HL-60/S4 (cell line): Measurements from ENCODE around the gene MRPL33.

ENCODE experiments used
- in situ Hi-C: fragments of 300-500 bp; cut with MboI; formaldehyde crosslinking; loops from 2 replicates; pipeline ENCODE4 v1.14.3; 2022; ENCODE audit warnings: low sequenced_read_pairs

Gene MRPL33

DNA sequence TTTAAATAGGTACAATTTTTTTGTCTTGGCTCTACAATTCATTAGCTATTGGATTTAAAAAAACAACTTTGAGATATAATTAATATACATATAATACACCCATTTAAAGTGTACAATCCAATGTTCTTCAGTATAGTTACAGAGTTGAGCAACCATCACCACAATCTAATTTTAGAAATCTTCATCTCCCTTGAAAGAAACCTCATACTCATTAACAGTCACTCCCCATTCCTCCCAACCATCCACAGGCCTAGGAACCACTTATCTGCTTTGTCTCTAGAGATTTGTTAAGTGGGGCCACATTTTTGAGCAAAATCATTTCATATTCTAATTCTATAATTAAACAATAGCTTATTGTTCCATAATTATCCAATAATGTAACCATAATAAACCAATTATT is 32.6 kb downstream of the MRPL33 start:
- in situ Hi-C loops: no loop called here

DNA sequence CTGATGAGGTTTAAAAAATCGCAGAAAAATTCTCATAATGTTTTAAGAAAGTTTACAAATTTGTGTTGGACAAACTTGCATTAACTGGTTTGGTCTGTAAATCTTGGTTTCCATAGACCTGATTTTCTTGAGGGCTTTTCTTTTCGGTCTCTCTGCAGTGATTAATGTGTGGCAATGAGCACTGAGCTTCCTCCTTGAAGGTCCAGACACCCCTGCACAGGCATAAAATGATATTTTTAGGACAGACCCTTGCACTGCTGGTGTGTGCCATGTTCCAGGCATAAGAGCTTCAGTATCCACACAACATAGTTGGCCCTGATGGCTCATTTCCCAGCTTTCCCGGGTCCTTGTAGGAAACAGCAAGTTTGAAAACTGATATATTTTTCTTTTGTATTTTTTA is 33.7 kb downstream of the MRPL33 start:
- in situ Hi-C loops: no loop called here

DNA sequence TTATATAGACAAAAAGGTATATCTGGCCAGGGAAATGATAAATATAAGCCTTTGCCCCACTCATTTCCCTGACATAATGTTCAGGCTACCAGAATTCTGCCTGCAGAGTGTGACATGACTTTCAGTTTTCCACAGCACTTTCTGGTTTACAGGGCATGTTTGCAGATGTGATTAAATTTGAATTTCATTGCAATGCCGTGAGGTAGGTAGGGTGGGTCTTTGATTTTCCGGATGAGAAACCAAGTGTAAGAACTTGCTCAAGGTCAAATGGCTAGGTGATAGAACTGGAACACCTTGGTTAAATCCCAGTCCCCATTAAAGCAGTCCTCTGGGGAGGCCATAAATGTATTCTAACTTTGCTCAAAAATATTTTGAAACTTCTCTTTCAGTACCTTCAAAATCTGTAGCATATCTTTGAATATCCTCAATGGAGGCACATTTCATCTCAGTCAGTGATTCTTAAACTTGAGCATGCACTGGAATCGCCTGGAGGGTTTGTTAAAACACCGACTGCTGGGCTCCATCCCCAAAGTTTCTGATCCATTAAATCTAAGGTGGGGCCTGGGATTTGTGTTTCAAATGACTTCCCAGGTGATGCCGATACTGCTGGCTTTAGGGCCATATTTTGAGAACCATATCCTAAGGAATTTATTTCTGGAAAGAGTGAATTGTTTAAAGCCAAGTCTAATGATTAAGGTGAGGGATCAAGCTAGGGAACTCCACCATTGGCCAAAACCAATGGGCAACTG is 35.0 kb downstream of the MRPL33 start:
- in situ Hi-C loops: no loop called here

DNA sequence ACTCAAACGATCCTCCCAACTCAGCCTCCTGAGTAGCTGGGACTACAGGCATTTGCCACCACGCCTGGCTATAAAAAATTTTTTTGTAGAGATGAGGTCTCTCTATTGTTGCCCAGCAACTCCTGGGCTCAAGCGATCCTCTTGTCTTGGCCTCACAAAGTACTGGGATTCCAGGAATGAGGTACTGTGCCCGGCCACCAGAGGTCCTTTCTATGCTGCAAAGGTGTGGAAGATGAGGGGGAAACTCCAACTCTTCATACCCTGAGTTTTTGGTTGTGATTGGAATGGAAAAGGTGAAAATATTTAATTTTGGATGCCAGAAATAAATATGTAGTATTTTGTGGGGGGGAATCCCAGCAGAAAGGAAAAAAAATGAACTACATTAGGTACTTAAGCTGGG is 36.0 kb downstream of the MRPL33 start:
- in situ Hi-C loops: no loop called here

DNA sequence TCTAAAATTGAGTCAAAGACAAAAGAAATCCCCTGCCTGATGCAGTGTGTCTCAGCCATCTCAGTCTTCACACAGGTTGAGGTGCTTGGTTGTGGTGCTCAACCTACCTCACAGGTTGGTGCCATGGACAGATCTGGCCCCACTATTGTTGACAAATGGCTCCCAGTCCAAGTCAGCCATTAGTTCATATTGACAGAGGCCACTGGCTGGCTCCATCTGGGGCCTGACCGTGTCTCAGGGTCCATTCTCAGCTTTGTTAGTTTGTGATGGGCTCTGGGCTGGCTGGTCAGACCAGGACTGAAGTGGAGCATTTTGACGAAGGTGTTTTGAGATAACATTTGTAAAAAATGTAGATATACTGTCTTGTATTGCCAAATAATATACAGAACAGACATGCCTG is 36.9 kb downstream of the MRPL33 start:
- in situ Hi-C loops: no loop called here

DNA sequence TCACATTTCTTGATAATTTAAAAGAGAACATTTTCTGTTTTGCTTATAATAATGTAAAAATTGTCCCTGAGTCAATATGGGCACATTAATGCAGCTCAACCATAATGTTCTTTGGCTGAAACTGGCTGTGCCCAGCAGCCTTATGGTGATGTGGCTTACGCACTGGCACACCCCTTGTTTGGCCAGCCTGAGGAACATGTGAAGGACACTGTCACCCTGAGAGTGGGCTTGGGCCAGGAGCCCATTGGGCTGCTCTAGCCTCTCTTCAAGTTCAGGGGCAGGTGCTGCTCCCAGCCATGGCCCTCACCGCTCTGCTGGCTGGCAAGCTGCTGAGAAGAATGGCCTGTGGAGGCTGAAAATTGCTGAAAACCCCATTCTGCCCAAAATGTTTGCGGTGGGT is 37.5 kb downstream of the MRPL33 start:
- in situ Hi-C loops: no loop called here

DNA sequence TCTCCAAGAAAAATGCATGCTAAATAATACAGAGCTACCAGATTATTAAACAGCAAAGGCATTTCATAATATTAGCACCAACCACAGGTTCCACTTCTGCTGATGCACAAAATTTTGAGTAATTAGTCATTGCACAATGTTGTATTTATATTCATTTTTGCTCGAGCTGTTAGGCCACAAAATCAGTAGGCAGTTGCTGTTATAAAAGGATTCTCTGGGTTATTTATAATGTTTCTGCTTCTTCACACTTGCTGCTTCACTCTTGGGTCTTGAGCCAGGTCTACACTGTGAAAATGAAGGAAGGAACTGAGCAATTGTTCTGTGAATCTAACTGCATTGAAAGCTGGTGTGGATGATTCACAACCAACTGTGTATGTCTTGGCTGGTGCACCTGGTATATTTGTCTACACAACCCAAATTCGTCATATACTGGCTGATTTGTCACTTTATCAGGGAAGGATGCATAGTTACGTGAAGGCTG is 38.3 kb downstream of the MRPL33 start:
- in situ Hi-C loops: no loop called here

DNA sequence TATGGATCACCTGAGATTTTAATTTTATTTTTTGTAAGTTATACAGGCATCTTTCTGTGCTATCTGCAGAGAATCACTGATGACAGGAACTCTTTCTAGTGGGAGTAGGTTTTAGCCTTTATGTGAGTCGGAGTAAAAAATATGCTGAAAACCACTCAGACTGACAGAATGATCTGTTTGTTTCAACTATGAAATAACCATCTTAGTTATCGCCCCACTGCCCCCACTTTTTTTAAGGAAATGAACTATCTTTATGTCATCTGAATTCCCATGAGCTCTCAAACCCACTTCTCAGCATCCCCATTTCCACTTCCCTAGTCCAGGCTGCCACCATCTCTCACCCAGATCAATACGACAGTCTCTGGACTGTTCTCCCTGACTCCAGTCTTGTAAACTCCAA is 38.9 kb downstream of the MRPL33 start:
- in situ Hi-C loops: no loop called here

DNA sequence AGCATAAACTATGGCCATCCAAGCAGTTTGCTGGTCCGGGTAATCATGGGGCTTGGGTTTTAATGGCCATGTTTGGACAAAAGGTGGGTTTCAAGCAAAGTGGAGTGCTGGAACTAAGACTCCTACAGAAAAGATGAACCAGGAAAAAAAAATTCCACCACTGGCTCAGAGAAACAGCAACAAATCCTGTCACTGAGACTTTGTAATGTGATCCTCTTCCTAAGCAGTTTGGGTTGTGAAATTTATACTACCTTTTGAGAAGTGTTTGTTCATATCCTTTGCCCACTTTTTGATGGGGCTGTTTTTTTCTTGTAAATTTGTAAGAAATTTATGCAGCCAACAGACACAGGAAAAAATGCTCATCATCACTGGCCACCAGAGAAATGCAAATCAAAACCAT is 40.2 kb downstream of the MRPL33 start:
- in situ Hi-C loops: no loop called here

DNA sequence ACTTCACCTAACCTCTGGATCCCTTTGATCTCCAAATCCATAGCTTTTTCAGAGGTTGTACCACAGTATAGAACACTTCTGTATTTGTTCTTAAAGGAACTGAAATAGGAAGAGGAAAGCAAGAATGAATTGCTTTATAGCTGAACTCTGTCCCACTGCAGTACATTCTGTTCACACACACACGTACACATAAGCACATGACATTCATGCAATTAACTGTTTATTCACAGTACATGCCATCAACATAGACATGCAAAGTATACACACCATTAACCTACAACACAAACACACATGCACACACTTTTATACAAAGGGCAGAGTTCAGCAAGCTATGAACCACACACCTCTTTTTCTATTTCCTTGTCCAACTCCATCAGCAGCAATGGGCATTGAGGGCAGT is 43.2 kb downstream of the MRPL33 start:
- in situ Hi-C loops: no loop called here

DNA sequence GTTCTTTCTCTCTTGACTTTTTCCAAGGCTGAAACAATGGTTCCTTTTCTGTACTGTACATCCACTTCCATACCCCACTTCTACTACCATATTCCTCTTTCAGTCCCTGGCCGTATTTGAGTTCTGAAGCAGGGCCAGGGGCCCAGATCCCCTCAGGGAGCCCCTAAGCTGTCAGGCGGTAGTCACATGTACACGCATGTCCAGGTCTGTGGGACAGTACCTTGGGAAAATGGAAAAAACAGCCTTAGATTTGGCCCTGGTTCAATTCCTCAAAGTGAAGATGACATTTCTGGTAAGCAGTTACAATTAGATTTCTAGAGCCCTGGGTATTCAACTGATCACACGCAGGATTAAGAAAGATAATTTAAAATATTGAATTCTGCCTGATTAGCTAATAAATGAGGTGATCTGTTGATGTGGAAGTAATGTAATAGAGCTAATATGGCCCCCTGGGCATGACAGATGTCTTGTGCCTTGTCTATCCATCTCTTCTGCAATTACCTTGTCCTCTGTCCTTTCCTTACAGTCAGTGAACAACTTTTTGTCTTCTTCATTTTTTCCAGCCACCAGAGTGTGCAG is 44.4 kb downstream of the MRPL33 start:
- in situ Hi-C loops: no loop called here

DNA sequence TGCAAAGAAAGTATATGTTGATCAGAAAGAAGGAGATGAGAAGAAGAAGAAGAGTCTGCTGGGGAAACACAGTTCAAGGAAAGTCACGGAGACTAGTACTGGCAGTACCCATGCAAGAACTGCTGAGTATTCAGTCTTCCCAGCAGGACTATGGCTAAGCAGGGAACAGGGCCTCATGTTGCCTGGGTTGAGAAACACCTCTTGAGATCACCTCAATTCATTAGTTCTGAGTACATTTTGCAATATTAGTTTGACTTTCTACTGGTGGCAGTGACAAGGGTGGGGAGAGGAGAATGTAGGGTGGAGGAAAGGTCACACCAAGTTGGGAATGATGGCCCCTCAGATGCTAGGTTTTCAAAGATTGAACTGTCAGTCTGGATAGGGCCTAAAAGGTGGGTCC is 50.5 kb downstream of the MRPL33 start:
- in situ Hi-C loops: no loop called here

DNA sequence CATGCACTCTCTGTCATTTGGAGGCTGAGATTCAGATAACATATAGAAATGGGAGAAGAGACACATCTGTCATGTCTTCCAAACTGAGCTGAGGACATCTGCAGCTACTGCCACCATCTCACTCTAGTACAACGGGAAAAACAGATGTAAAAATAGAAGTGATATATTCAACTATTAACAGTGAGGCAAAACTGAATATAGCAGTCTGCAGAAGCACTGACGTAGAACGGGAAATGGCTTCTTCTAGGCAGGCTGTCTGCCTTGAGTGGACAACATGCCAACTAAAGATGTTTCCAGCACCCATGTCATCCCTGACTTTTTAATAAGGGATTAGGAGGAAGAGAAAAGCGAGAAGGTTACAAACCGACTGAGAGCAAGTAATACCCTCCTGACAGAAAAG is 51.6 kb downstream of the MRPL33 start:
- in situ Hi-C loops: no loop called here

DNA sequence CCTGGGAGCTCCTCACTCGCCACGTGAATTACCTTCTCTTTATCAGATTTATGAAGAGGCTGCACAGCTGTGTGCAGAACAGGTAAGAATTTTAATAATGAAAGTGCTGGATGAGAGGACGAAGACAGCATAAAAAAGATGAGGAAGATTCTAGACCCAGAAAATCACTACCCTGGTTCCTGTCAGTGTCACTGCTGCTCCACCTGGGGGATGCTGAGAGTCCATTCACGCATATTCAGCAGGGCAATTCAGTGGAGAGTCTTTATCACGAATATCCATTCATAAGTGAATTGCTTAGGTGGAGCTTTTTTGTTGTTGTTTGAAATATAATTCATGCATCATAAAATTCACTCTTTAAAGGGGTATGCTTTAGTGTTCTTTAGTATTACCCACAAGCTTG is 52.0 kb downstream of the MRPL33 start:
- in situ Hi-C loops: no loop called here

DNA sequence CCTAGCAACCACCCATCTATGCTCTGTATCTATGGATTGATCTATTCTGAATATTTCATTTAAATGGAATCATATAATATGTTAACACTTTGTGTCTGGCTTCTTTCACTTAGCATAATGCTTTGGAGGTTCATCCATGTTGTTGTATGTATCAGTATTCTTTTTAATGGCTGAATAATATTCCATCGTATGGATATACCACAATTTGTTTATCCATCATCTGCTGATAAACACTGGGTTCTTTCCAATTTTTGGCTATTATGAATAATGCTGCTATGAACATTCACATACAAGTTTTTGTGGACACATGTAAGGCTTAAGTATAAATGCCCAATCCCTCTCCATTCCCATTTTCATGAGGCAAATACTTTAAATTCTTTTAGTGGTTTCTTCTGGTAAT is 52.9 kb downstream of the MRPL33 start:
- in situ Hi-C loops: no loop called here

DNA sequence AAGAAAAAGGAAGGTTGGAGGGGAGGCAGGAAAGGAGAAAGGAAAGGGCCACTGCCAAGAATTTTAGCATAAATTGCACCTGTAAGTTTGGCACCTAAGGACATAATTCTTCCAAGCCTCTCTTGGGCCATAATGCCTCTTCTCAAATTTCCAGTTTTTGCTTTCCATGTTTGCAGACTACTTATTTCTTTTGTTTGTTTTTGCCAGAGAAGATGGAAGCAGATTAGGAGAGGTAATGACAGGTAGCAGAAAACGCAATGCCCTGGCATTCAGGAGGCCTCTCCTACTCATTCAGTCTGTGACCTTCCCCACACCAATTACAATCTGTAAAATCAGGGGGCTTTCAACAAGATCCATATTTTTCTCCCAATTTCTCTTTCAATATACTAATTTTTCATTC is 56.8 kb downstream of the MRPL33 start:
- in situ Hi-C loops: no loop called here
